K562 treated with DMSO at 1 percent for 12 hours (cell line): Measurements from ENCODE around the gene ZNF154. TPM values are rescaled to one million over a fixed set of nuclear protein-coding genes. Genes with fewer than 3 reads are reported as not detected.

Experiments used
- total RNA-seq: library from RNA; unstranded; fragments of 300-600 nt; gene quantifications from 2 replicates; pipeline ENCODE4 v1.2.3, GENCODE V29; 2022; ENCODE audit not compliant: insufficient read depth

ZNF154 gene
- total RNA-seq, result not detected in 2 replicates

GRCh38 chr19:57708641-57709361 lies at the start of gene ZNF154:
ZNF154 (minus strand) TSS chr19:57709204; CDS start chr19:57708971, 233 bp downstream.

GRCh38 chr19:57746580-57747471 lies 37.8 kb upstream of the ZNF154 start, which contains the start of gene ZNF776:
ZNF776 (plus strand) TSS chr19:57746815; CDS start chr19:57747059, 244 bp downstream.

GRCh38 chr19:57668635-57669034 lies 40.4 kb downstream of the ZNF154 start, which contains the start of gene ZSCAN4:
ZSCAN4 (plus strand) TSS chr19:57668935; CDS start chr19:57676146, 7,211 bp downstream.

Other genes starting within 250 kb of the ZNF154 start
- gene ZNF772, start 231.6 kb downstream of the ZNF154 start, total RNA-seq, result 0.44 and 2.1 TPM in 2 replicates
- 1.3 TPM in 2 replicates for gene ZNF419, start 221.5 kb downstream of the ZNF154 start, total RNA-seq
- 1.3 TPM in 1 of 2 replicates, not detected in the other for gene ZNF773, start 209.3 kb downstream of the ZNF154 start, total RNA-seq
- gene ZNF549, start 181.8 kb downstream of the ZNF154 start, total RNA-seq, result 0.16 TPM in 1 of 2 replicates, not detected in the other
- 2.5 and 3.1 TPM in 2 replicates for gene ZNF550, start 149.3 kb downstream of the ZNF154 start, total RNA-seq
- gene ZNF416, start 130.3 kb downstream of the ZNF154 start, total RNA-seq, result 1.3 and 2.0 TPM in 2 replicates
- 0.36 TPM in 1 of 2 replicates, not detected in the other for gene ZIK1, start 125.1 kb downstream of the ZNF154 start, total RNA-seq
- gene ZNF530, start 109.3 kb downstream of the ZNF154 start, total RNA-seq, result 5.8 and 6.7 TPM in 2 replicates
- gene ZNF134, start 95.0 kb downstream of the ZNF154 start, total RNA-seq, result 1.1 and 14.4 TPM in 2 replicates
- gene ZNF211, start 76.0 kb downstream of the ZNF154 start, total RNA-seq, result 2.7 and 6.6 TPM in 2 replicates
- gene ZSCAN4, start 40.3 kb downstream of the ZNF154 start, total RNA-seq, result not detected in 2 replicates
- 1.1 and 5.0 TPM in 2 replicates for gene ZNF551, start 27.2 kb downstream of the ZNF154 start, total RNA-seq
- 0.44 and 0.84 TPM in 2 replicates for gene ZNF671, start 18.4 kb upstream of the ZNF154 start, total RNA-seq
- gene ZNF776, start 37.6 kb upstream of the ZNF154 start, total RNA-seq, result 1.7 and 9.0 TPM in 2 replicates
- gene ZNF586, start 60.5 kb upstream of the ZNF154 start, total RNA-seq, result 1.2 and 5.0 TPM in 2 replicates
- 2.8 and 7.9 TPM in 2 replicates for gene ZNF552, start 105.7 kb upstream of the ZNF154 start, total RNA-seq
- gene ZNF587B, start 121.1 kb upstream of the ZNF154 start, total RNA-seq, result 2.1 and 4.1 TPM in 2 replicates
- 5.5 and 18.0 TPM in 2 replicates for gene ZNF587, start 140.7 kb upstream of the ZNF154 start, total RNA-seq
- gene ZNF814, start 179.8 kb upstream of the ZNF154 start, total RNA-seq, result 1.4 and 4.3 TPM in 2 replicates
- gene ZNF417, start 207.4 kb upstream of the ZNF154 start, total RNA-seq, result 1.1 and 3.4 TPM in 2 replicates
- gene ZNF418, start 226.2 kb upstream of the ZNF154 start, total RNA-seq, result 0.49 TPM in 1 of 2 replicates, not detected in the other
- 0.33 TPM in 1 of 2 replicates, not detected in the other for gene ZNF256, start 238.5 kb upstream of the ZNF154 start, total RNA-seq